Dedifferentiated amniotic fluid mesenchymal stem cell (primary cell): ENCODE measurements around the gene HDAC7.

Experiments used
- DNase-seq: peaks from one replicate; pipeline ENCODE4 v3.0.0-alpha.2; 2016; ENCODE audit errors: extremely low spot score

Gene HDAC7

DNA sequence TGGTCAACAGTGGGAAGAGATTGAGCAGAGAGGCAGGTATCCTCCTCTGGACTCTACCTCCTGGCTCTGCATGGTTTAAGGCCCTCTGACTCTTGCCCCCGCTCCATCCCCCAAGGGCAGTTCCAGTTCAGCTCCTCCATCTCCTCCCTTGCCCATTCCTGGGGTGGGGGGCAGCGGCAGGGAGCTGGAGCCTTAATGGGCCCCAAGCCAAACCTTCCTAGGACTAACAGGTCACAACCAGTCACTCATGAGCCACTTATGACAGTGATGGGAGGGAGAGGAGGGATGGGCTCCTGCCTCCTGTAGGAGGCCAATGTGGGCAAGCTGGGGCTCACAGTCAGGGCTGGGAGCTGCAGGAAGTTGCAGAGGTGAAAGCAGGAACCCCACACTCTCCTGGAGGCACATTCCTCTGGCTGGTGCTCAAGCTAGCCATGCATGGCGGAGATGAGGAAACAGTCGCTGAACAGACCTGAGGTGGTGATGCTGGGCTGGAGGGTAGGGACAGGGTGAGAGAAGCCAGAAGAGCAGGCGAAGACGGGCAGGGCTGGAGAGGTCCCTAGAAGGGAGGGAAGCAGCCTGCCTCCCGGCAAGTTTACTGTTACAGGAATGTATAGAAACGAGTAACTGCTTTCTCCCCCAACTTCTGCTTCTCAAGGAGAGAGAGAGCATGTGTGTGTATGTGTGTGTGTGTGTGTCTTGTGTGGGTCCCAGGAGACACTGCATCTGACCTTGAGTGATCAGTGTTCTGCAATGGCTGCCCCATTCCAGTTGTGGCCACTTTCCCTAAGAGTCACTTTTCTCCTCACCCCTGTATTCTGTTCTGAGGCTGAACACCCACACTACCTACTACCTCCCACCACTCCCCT, 56.0 kb downstream of the HDAC7 start:
- DNase-seq: no peak

DNA sequence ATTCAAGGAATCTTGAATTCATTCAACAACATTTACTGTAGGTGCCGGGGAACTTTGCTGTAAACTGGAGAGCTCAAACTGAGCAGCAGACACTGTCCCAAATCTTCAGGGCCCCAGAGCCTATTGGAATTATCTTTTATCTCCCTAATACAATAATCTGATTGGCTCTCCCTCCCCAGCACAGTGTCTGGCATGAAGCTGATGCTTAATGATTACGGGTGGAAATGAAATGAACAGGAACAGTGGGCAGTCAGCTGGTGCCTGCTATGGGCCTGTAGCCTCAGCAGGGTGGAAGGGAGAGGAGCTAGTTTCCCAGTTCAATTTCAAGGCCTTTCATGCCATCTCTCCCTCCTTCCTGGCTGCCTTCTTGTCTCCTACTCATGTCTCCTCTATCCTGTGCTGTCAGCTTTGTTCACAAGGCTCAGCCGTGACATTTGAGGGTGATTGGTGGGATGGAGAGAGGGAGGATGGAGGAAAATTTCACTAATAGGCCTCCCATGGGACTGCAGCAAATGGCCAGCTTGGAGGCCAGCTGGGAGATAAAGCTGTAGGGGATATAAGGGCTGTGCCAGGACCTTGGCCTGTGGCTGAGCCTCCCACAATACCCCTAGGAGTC, 56.7 kb downstream of the HDAC7 start:
- DNase-seq: no peak

DNA sequence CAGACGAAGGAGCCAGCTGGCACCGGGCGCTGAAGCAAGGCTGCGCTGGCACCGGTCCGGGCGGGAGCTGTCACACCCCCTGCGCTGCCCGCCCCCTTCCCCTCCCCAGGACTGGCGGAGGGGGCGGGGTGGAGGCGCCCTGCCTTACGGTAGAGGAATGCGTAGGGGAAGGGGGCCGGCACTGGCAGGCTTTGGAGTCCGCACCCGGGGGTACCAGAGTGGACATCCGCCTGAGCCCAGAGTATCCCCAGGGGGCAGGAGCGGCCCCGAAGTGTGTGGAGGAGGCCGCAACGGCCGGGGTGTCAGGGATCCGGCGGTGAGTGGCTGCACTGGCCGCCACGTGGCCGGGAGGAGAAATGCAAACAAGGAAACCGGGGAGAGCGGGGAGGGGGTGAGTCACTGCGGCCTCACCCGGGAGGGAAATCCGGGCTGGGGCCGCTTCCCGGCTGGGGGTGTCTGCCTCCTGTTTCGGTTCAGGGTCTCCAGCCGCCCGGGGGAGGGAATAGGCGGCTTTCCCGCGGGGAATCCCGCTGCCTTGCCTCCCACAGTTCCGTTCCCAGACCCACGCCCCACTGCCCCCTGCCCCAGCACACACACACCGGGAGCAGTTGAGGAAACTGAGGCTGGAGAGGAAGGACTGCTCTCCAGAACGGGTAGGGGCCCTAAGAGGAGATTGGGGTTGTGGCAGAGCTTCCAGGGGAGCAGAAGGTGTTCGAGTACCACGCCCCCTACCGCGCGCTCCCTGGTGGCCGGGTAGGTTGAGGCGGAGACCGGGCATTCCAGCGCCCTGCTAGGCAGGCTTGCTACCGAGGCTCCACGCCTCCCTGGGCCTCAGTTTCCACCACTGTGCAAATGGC, 60.6 kb downstream of the HDAC7 start, which contains the start of gene RAPGEF3:
RAPGEF3 (minus strand) TSS at position 47 of the 857 bp plus-strand sequence. CDS start 324 bp downstream, outside the sequence.
- DNase-seq: peak; percentile 74

DNA sequence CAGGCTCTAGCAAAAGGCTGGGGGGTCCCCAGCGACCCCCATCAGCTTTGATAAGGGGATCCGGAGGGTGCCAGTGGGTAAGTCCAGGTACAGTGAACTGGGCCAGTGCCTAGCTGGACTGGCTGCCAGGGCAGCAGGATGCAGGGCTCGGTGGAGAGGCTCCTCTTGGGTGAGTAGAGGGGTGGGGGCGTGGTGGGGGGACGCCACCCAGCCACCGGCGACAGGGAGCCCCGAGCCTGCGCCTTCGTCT, 61.2 kb downstream of the HDAC7 start:
- DNase-seq: no peak

DNA sequence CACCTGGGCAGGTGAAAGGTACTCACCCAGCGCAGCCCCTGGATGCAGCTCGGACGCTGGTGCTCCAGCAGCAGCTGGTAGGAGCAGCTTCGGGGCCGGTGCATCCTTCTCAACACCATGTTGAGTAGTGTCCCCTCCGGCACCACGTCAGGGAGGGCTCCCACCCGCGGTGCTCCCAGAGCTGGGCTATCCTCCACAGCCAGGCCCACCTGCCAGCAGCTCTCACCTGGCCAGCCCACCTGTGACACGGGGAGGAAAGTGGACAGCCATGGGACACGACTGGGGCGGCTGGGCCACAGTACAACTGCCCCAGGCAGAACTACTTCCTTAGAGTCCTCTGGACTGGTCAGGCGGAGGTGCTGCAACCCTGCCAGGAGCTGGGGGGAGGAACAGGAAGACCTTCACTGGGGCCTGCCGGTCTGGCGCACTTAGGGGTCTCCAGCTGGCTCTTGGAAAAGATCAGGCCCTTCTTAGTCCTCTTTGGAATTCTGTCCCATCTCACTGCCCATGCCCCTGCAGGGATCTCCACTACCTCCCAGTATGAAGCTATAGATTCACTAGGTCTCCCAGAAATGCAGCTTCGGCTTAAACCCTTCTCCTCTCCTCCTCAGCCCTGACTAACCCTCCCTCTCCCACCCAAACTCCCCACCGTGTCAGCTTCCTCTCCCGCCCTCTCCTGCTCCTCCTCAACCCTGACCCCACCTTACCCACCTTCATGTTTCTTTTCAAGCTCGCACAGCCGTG, 61.7 kb downstream of the HDAC7 start:
- DNase-seq: no peak

DNA sequence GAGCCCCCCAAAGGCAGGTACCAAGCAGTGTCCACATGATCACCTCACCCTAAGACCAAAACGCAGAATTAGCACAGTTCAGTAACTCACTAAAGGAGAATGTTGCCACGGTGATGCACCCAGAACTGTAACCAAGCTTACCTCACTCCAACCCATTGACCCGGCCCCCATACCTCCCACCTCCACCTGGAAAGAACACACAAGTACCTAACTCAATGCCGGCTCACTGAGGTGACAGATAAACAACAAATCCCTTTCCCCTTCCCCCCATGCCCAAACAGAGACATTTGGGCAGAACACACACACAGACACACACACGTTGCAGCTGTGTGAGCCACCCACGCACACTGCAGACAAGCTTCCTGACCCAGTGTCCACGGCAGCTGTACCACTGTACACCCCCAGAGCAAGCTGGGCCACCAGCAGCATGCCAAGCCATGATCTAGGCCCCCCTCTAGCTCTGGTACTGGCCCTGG, 62.3 kb downstream of the HDAC7 start:
- DNase-seq: no peak

DNA sequence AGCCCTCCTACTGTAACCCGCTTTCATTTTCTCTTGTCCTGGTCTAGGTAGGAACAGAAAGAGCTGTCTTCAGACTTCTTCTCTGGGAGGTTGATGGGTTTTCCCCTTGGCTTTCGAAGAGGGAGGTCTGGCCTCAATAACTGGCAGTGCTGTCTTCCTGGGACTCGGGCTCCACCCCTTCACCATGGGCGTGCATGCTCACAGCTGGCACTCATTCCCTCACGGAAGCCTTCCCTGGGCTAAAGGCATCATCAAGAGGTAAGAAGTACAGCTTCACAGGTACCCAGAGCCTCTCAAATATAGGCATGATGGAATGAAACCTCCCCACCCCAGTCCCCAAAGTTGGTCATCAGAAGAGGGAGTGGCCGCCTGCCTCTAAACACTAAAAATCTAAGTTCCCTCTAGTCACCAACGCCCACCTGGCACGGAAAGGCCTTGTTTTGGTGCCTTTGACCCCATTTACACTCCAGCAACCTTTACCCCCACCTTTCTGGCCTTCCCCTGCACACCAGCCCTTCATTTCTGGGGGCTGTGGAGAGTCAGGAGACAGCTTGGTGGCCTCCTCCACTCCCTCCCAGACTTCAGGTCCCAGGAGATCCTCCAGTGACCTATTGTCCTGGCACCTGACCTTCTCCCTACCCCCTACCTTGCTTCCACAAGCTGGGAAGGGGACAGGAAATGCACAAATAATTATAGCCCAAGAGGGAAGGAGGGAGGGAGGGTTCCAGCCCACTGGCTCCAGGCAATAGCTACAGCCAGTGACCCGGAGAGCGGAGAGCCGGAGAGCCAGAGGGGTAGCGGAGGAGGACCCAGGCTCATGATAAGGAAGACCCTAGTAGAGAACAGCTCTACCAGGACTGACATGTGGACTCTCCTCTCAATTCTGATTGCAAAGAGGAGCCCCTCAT, 63.8 kb downstream of the HDAC7 start:
- no peak for DNase-seq

DNA sequence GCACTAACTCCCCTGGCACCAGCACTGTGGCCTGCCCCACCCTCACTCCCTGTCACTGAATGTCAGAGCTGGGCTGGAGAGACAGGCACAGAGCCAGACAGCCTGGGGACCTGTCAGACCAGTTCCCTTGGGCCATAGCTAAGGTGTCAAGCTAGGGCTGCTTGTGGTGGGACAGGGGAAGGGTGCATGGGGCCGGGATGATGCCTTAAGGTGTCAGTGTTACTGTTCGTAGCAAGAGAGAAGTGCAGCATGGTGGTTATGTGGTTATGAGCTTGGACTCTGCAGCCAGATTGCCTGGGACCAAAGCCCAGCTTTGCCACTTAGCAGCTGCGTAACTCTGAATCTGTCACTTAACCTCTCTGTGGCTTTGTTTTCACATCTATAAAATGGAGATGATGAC, 64.8 kb downstream of the HDAC7 start:
- DNase-seq: no peak

DNA sequence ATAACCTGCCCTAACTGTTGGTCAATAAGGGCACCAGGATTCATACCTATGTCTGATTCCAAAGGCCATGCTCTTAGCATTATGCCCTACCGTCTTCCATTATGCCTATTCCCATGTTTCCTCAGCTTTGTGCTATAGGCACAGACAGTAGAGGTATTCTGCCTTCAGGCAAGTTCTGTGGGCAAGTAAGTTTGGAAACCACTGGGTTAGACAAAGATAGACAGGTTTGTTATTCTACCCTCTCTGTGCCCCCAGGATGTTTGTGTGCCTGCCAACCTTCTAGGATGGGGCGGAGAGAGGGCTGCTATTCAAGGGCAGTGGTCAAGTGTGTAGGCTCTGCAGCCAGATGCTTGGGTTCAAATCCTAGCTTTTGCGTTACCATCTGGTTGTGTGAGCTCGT, 65.6 kb downstream of the HDAC7 start:
- DNase-seq: no peak

DNA sequence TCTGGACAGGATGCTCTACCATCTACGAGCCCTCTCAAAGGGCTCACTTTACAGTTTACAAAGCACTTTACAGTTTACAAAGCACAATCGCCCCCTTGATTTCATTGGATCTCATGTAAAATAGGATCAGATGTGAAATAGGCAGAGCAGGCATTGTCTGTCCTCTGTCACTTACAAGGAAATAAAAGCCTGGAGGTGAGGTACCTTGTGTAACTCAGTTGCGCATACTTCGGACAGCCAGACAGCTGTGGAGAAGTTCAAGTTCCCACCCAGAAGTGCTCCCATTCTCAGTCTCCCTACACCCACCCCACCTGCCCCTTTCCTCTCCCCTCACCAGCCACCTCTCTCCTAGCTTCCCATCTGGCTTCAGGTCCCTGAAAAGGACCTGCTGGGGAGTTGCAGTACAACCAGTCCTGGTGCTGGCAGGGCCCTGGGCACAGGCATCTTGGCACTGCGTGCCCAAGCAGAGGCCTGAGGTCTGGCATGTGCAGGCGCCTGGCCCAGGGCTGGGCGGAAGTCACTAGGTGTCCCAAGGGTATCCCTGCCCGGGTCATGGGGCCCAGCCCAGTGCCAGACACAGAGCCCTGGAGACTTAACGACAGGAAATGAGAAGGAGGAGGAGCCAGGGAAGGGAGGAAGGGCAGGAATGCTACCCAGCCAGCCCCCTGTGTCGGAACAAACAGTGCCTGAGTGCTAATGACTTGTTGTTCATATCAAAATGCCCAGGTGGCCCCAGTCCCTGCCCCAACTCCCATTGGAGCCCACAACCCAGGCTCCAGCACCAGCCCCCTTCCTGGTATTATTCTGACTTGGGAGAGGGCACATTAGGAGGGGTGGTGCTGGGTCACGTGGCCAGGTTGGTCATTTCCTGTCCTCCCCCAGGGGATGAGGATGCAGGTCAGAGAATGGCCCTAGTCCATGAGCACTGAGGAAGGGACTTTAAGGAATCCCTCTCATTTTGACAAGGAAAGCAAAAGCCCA, 66.4 kb downstream of the HDAC7 start:
- no peak for DNase-seq

DNA sequence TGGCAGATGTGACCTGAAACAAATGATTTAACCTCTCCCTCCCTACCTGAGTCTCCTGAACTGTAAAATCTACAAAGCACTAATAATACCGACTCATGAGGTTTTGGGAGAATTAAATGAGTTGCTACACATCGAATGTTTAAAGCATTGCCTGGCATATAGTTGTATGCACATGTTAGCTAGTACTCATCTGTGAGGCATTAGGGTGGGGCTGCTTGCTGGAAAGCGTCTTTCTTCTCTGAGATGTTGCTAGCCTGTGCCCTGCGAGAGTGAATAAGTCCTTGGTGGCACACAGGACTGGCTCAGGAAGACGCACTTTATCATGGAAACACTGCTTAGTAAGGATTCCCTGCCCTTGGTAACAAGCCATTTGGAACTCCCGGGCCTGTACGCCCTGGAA, 67.2 kb downstream of the HDAC7 start:
- peak; percentile 79 for DNase-seq

DNA sequence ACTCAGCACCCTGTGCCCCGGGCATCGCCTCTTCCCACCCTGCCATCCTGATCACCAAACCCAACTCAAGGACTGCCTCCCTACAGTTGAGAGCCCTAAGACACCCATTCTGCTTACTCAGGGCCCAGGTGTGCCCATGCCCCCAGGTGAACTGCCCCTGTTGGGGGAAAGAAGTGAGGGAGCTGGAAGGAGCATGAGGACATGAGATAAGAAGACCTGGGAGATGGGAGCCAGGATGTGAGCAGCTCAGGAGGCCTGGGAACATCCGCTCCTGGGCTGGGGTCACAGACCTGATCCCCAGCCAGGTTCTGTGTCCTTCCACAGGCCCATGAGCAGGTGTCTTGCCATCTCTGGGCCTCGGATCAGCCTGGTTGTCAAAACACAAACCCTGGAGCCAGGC, 67.6 kb downstream of the HDAC7 start:
- DNase-seq: no peak

DNA sequence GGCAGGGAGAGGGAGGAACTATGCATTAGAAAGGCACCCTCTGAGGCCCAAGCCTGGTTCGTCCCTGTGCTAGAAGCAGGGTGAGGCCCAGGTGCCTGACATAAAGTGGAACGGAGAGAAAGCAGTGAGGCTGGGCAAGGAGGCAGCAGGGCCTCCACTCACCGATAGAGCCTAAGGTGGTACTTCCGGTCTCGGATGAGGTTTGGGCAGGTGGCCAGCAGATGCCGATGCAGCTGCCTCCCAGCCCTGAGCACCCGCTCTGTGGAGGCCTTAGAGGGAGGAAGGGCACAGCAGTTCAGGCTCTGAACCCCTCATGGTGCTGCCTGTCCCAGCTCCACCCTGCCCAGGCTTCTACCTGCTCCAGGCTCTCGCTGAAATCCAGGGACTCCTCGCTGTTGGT, 68.1 kb downstream of the HDAC7 start:
- no peak for DNase-seq

DNA sequence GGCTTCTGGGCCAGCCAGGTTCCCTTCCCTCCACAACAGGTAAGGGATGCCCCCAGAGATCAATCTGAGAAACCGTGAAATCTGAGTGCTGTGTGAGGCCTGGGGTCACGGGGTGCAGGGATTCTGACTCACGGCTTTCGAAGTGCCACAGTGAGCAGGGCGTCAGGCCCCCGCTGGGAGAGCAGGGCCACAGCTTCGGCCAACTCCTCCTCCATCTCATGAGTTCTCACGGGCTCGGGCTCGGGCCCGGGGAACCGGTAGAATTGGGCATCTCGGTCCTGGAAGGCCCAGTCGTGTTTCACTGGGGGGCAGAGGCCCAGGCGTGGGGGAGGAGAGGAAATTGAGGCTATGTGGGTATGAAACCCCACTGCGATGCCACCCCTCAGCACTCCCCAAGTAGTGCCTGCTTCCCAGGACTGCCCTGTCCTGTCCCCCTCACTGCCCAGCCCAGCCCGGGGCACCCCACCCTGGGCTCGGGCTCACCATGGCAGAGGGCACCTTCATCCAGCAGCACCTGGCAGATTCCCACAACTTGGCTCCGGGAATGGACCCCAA, 68.7 kb downstream of the HDAC7 start:
- no peak for DNase-seq

DNA sequence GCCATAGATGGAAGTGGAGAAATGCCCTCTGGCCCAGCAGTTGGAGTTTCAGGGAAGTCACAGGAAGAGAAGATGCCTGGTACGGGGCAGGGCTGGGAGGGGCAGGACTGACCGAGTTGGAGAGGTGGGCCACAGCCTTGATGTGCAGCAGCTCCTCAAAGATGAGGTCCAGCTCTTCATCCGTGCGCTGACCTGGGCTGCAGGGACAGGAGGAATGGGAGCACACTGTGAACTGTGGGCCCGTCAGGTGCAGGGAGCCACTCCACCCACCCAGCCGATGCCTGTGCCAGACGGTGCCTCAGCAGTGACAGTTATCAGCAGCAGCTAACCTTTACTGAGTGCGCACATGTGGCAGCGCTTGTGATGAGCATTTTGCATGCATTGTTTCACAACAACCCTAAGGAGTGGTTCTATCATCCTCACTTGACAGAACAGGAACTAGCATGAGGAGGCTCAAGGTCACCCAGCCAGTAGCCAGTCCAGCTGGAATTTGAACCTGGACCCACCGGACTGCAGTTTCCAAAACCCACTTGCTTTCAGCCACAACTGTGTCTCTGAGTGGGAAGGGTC, 69.4 kb downstream of the HDAC7 start:
- no peak for DNase-seq

DNA sequence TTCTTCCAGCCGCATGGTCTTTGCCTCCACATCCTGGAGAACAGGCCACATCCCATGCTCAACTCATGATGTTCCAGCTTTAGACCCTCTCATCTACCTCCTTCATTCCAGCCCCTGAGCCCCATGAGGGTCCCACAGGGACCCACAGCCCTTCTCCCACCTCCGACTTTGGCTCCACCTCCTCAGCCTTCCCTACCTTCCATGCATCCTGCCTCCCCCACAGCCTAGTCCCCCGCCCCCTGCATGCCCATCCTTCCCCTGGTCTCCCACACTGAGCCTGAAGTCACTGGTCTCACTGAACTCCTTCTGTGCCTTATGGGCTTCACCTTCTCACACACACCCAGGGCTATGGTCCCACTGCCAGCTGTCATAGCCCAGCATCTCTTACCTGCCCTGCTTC, 70.8 kb downstream of the HDAC7 start:
- no peak for DNase-seq

DNA sequence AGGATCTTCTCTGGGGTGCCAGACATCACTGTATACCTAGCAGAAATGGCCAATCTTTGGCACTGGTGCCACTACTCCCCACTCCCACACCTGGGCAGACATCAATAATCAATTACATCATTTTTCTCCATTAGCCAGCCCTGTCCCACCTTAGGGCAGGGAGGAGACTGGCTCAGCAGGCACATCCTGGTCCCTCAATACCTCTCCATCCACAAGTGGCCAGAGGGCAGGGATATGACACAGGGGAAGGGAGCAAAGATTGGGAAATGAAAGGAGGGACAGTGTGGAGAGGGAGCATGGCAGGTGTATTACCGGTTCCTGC, 71.2 kb downstream of the HDAC7 start:
- no peak for DNase-seq

DNA sequence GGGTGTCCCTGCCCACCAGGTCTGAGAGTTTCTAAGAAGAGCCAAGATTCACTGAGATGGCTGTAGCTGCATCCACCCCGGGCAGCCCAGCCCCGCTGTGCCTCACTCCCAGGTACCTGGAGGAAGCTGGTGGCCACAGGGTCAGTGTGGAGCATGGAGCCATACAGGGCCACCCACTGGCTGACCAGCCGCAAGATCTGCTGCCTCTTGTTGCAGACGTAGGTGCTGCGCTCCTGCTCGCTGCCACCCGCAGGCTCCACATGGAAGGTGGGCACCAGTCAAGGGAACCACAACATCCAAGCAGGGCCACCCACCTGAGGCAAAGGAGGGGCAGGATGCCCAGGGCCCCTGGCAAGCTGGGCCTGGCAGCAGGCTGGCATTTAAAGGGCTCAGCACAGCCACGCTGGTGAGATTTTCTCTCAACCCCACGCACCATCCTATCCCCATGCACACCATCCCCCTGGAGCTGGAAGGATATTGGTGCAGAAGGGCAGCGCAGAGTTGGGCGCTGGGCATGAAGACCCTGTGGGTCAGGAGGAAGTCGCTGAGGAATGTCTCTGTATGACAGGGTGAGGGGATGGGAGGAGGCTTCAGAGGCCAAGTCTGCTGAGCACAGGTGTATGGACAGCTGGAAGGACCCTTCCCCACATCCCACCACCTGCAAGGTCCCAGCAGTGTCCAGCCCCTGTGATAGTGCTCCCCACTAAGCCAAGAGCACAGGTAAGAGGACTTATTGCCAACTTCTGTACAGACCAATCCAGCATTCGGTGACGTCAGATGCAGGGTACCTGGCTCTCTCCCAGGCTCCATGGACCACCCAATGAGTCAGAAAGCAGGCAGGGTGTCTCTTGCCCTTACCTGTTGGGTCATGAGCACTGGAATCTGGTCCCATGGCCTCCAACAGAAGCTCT, 71.9 kb downstream of the HDAC7 start:
- DNase-seq: no peak
